Effector memory CD8-positive, alpha-beta T cell (primary cell): ENCODE measurements around the gene PTPN14.

Experiments
- ATAC-seq: fragments of 150-1000 bp; cut with Tn5 transposase; replicated peaks from 2 replicates; pipeline ENCODE4 v1.10.0; 2021; ENCODE audit warnings: mild to moderate bottlenecking, moderate library complexity
- DNase-seq, 3 experiments: peaks; one replicate each; pipeline ENCODE4 v3.0.0; 2021
- H3K27ac Mint-ChIP-seq, 2 donors: one replicate each; pipeline ENCODE4 v1.8.0; 2022; ENCODE audit warnings: mild to moderate bottlenecking in 2 of 2, mixed read lengths in 2 of 2, moderate library complexity in 2 of 2
- H3K27me3 Mint-ChIP-seq, 2 donors: one replicate each; pipeline ENCODE4 v1.8.0; 2022; ENCODE audit warnings: mixed read lengths in 2 of 2
- H3K36me3 Mint-ChIP-seq: one replicate; pipeline ENCODE4 v1.8.0; 2022; ENCODE audit warnings: mild to moderate bottlenecking, moderate library complexity, mixed read lengths; ENCODE audit not compliant: insufficient read depth
- H3K4me1 Mint-ChIP-seq, 2 donors: one replicate each; pipeline ENCODE4 v1.8.0; 2022; ENCODE audit warnings: low read depth in 2 of 2, mixed read lengths in 2 of 2
- H3K4me3 Mint-ChIP-seq, 2 donors: one replicate each; pipeline ENCODE4 v1.8.0; 2022; ENCODE audit warnings: mild to moderate bottlenecking in 2 of 2, mixed read lengths in 2 of 2, moderate library complexity in 2 of 2
- H3K9me3 Mint-ChIP-seq, 2 donors: one replicate each; pipeline ENCODE4 v1.8.0; 2022; ENCODE audit warnings: mixed read lengths in 2 of 2

The PTPN14 gene

GRCh38 chr1:214452152-214452784, 99.1 kb downstream of the PTPN14 start:
- no peaks in the 10 kb centered on the region for H3K9me3 Mint-ChIP-seq
- H3K27ac Mint-ChIP-seq, result no peak overlapping the region
- no peaks in the 10 kb centered on the region for H3K4me1 Mint-ChIP-seq
- peaks cover 25 to 57% of the 10 kb centered on the region in 2 donors for H3K27me3 Mint-ChIP-seq
- ATAC-seq, result no peak
- H3K4me3 Mint-ChIP-seq, result no peak overlapping the region
- DNase-seq, result no peak
- H3K36me3 Mint-ChIP-seq, result no peaks in the 10 kb centered on the region

GRCh38 chr1:214451596-214451995, 99.8 kb downstream of the PTPN14 start:
- no peak overlapping the region for H3K4me3 Mint-ChIP-seq
- no peak for DNase-seq
- no peak overlapping the region for H3K27ac Mint-ChIP-seq
- no peaks in the 10 kb centered on the region for H3K36me3 Mint-ChIP-seq
- no peak for ATAC-seq
- peaks cover 25 to 57% of the 10 kb centered on the region in 2 donors for H3K27me3 Mint-ChIP-seq
- H3K4me1 Mint-ChIP-seq, result no peaks in the 10 kb centered on the region
- H3K9me3 Mint-ChIP-seq, result no peaks in the 10 kb centered on the region

- H3K9me3 Mint-ChIP-seq, result no peaks in the 10 kb centered on the region
- H3K27me3 Mint-ChIP-seq, result peaks cover 16 to 45% of the 10 kb centered on the region in 2 donors
- no peak overlapping the region for H3K4me3 Mint-ChIP-seq
- no peaks in the 10 kb centered on the region for H3K4me1 Mint-ChIP-seq
- no peak overlapping the region for H3K27ac Mint-ChIP-seq
- DNase-seq (no peak), ATAC-seq (no peak)
- no peaks in the 10 kb centered on the region for H3K36me3 Mint-ChIP-seq
Observed at GRCh38 chr1:214449371-214449770, 102.0 kb downstream of the PTPN14 start.

DNA sequence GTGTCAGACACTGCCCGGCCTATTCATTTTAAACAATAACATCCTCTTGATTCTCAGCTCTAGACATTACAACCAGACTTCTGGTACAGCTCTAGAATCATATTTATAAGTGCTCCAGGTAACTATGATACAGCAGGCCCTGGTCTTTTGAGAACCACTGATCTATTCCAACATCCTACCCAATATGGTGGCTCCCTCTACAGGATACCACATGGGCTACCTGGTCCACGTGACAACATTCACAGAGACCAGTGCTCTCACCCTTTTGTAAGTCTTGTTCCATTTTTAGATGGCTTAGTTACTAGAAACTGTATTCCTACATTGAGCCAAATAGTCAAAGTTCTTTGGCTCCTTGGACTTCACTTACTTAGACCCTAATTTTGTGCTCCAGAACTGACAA, 102.9 kb downstream of the PTPN14 start:
- Mint-ChIP-seq H3K9me3 (no peaks in the 10 kb centered on the region), H3K4me1 (no peaks in the 10 kb centered on the region), H3K27me3 (peaks cover 13 to 38% of the 10 kb centered on the region in 2 donors), H3K27ac (no peak overlapping the region), H3K36me3 (no peaks in the 10 kb centered on the region), H3K4me3 (no peak overlapping the region)
- ATAC-seq (no peak), DNase-seq (no peak)

DNA sequence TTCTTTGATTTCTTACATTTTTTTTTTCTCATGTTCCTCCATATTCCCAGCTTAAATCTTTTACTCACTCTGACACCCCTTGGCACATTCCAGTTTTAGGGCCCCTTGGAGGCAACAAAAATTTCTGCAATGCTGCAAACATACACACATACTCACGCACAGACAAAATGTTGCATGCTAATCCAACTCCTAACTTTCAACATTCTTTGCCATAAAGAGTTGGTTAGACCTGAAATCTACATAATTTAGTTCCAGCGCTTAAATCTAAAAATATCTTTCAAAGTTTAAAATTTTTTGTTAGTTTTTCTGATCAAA, 103.9 kb downstream of the PTPN14 start:
- H3K27me3 Mint-ChIP-seq, result peaks cover 7 to 28% of the 10 kb centered on the region in 2 donors

GRCh38 chr1:214446772-214447556, 104.4 kb downstream of the PTPN14 start:
- DNase-seq (no peak), ATAC-seq (no peak)
- Mint-ChIP-seq H3K27me3 (peaks cover 1 to 22% of the 10 kb centered on the region in 2 donors), H3K36me3 (no peaks in the 10 kb centered on the region), H3K4me3 (no peak overlapping the region), H3K9me3 (no peaks in the 10 kb centered on the region), H3K4me1 (no peaks in the 10 kb centered on the region), H3K27ac (no peak overlapping the region)

More for the DNA sequence above, 103.9 kb downstream of the PTPN14 start:
- H3K36me3 Mint-ChIP-seq, result no peaks in the 10 kb centered on the region
- no peak for DNase-seq
- ATAC-seq, result no peak
- H3K4me3 Mint-ChIP-seq, result no peak overlapping the region
- no peaks in the 10 kb centered on the region for H3K9me3 Mint-ChIP-seq
- H3K4me1 Mint-ChIP-seq, result no peaks in the 10 kb centered on the region
- H3K27ac Mint-ChIP-seq, result no peak overlapping the region

GRCh38 chr1:214445831-214446614, 105.4 kb downstream of the PTPN14 start:
- DNase-seq, result no peak
- Mint-ChIP-seq H3K4me3 (no peak overlapping the region), H3K27me3 (peaks cover 0 to 14% of the 10 kb centered on the region in 2 donors), H3K36me3 (no peaks in the 10 kb centered on the region), H3K9me3 (no peaks in the 10 kb centered on the region), H3K27ac (no peak overlapping the region), H3K4me1 (peaks cover 0 to 3% of the 10 kb centered on the region in 2 donors)
- ATAC-seq, result no peak

GRCh38 chr1:214445199-214445598, 106.2 kb downstream of the PTPN14 start:
- no peak for ATAC-seq
- DNase-seq, result no peak
- no peak overlapping the region for H3K27ac Mint-ChIP-seq
- H3K36me3 Mint-ChIP-seq, result no peaks in the 10 kb centered on the region
- no peak overlapping the region for H3K4me3 Mint-ChIP-seq
- H3K9me3 Mint-ChIP-seq, result no peaks in the 10 kb centered on the region
- peaks cover 0 to 14% of the 10 kb centered on the region in 2 donors for H3K27me3 Mint-ChIP-seq
- peaks cover 0 to 3% of the 10 kb centered on the region in 2 donors for H3K4me1 Mint-ChIP-seq

DNA sequence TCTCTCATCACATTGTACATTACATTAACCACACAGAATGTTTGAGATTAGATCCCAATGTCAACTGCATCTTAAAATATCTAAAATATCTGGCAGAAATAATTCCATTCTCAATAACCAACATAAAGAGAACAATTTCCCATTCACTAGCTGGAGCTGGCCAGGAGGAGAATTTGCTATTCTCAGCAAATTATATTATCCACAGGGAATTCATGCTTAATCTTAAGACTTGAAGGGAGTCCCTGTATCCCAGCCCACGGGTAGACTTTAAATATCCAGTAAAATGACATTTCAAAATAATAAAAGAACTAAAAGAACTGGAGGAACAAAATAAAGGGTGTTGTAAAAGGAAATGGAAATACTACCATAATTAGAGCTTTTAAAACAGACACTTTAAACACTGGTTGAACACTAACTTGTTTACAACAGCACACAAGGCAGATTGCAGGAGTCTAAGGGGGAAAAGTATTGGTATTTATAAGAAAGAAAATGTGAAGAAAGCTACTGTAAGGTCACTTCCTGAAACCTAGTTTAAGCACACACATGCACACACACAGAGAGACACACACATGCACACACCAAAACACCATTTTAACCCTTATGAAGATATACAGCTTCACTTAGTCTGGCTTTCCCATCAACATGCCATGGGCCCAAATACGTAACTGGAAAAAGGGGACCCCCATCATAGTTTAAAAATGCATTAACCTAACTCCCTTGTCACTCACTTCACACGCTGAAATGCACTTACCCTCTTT, 107.0 kb downstream of the PTPN14 start:
- no peak overlapping the region for H3K4me3 Mint-ChIP-seq
- H3K9me3 Mint-ChIP-seq, result no peaks in the 10 kb centered on the region
- peaks cover 0 to 11% of the 10 kb centered on the region in 2 donors for H3K27me3 Mint-ChIP-seq
- ATAC-seq (no peak), DNase-seq (no peak)
- no peak overlapping the region for H3K27ac Mint-ChIP-seq
- no peaks in the 10 kb centered on the region for H3K36me3 Mint-ChIP-seq
- peaks cover 6 to 7% of the 10 kb centered on the region in 2 donors for H3K4me1 Mint-ChIP-seq

- ATAC-seq, result peak; percentile 58
- H3K4me3 Mint-ChIP-seq, result no peak overlapping the region
- H3K36me3 Mint-ChIP-seq, result no peaks in the 10 kb centered on the region
- H3K27me3 Mint-ChIP-seq, result no peaks in the 10 kb centered on the region
- H3K27ac Mint-ChIP-seq, result peak overlapping the region in 1 of 2 donors; percentile 31
- no peaks in the 10 kb centered on the region for H3K9me3 Mint-ChIP-seq
- no peak for DNase-seq
- peaks cover 9 to 19% of the 10 kb centered on the region in 2 donors for H3K4me1 Mint-ChIP-seq
Observed at GRCh38 chr1:214441119-214441518, 110.3 kb downstream of the PTPN14 start.

- H3K27me3 Mint-ChIP-seq, result no peaks in the 10 kb centered on the region
- peak overlapping the region; percentile 7 to 79 for H3K27ac Mint-ChIP-seq
- no peak for ATAC-seq
- H3K9me3 Mint-ChIP-seq, result no peaks in the 10 kb centered on the region
- H3K4me1 Mint-ChIP-seq, result peaks cover 9 to 19% of the 10 kb centered on the region in 2 donors
- DNase-seq, result no peak
- peak overlapping the region in 1 of 2 donors; percentile 17 for H3K4me3 Mint-ChIP-seq
- H3K36me3 Mint-ChIP-seq, result no peaks in the 10 kb centered on the region
Observed at GRCh38 chr1:214440219-214440965, 111.0 kb downstream of the PTPN14 start.

DNA sequence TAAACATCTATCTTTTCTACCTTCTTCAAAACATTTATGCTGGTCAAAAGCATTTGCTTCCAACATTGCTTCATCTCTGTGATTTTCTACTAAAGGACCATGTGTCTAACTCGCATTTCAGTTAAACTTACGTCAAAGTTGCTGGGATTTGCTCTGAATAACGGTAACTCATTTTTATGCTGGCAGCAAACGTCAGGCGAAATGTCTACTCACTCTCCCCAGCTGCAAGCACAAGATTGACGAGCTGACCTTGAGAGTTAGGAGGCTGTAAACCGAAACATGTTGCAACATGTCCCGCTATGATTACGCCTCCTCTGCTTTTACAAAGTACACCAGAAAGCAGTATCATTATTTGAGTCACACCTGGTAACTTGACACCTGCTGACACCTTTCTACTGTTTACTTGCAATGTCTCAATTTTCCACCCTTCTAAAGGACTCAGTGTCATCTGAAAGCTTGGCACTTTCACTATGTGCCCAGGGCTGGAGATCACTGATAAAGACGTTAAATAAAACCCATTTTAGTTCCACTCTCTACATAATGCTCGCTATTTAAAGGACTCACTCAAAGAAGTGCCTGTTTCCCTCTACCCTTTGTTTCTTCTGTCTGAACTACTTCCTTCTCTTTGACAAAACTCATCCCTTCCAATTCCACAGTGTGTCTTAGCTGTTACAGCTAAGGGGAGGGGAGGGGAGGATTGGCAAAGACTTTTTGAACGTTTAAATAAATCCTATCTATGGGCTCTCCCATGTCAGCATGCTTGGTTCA, 111.9 kb downstream of the PTPN14 start:
- ATAC-seq, result peak; percentile 65
- H3K9me3 Mint-ChIP-seq, result no peaks in the 10 kb centered on the region
- peak in 1 of 3 experiments; percentile 5 for DNase-seq
- H3K4me1 Mint-ChIP-seq, result peaks cover 9 to 19% of the 10 kb centered on the region in 2 donors
- H3K4me3 Mint-ChIP-seq, result peak overlapping the region; percentile 17 to 56
- peak overlapping the region; percentile 7 to 79 for H3K27ac Mint-ChIP-seq
- H3K36me3 Mint-ChIP-seq, result no peaks in the 10 kb centered on the region
- H3K27me3 Mint-ChIP-seq, result no peaks in the 10 kb centered on the region
